Liver (tissue), 9 donors: Measurements from ENCODE around the gene TRIO. TPM values are rescaled to one million over a fixed set of nuclear protein-coding genes. Genes with fewer than 3 reads are reported as not detected.

Experiments used
- DNase-seq: peaks from one replicate; pipeline ENCODE4 v3.0.0-alpha.2; 2017; ENCODE audit warnings: low spot score
- H3K27ac ChIP-seq, 2 donors: one replicate each; pipeline ENCODE4 v1.7.0; 2013; ENCODE audit warnings: inconsistent platforms in 2 of 2, low read length in 2 of 2, control low read depth in 1 of 2, low read depth in 1 of 2, mild to moderate bottlenecking in 1 of 2
- H3K27me3 ChIP-seq, 4 donors: one replicate each; pipeline versions ENCODE4 v1.6.1 to v1.7.0; 2013; ENCODE audit warnings: low read length in 3 of 4, inconsistent platforms in 1 of 4, mild to moderate bottlenecking in 1 of 4, moderate library complexity in 1 of 4; ENCODE audit not compliant: control insufficient read depth in 4 of 4, insufficient read depth in 4 of 4
- H3K36me3 ChIP-seq, 4 donors: one replicate each; pipeline versions ENCODE4 v1.6.1 to v1.7.0; 2013; ENCODE audit warnings: low read length in 3 of 4, mild to moderate bottlenecking in 3 of 4, low read depth in 1 of 4, moderate library complexity in 1 of 4; ENCODE audit not compliant: control insufficient read depth in 4 of 4, insufficient read depth in 3 of 4
- H3K4me1 ChIP-seq, 4 donors: one replicate each; pipeline versions ENCODE4 v1.6.1 to v1.7.0; 2013; ENCODE audit warnings: low read length in 3 of 4, mild to moderate bottlenecking in 3 of 4, moderate library complexity in 1 of 4; ENCODE audit not compliant: control insufficient read depth in 4 of 4, insufficient read depth in 4 of 4
- H3K4me3 ChIP-seq, 3 donors: one replicate each; pipeline versions ENCODE4 v1.6.1 to v1.7.0; 2013; ENCODE audit warnings: low read length in 3 of 3, control low read depth in 1 of 3, low read depth in 1 of 3, mild to moderate bottlenecking in 1 of 3
- H3K9ac ChIP-seq, 2 donors: one replicate each; pipeline ENCODE4 v1.7.0; 2013; ENCODE audit warnings: low read length in 2 of 2, mild to moderate bottlenecking in 2 of 2, moderate library complexity in 2 of 2, control low read depth in 1 of 2, low read depth in 1 of 2
- H3K9me3 ChIP-seq, 4 donors: one replicate each; pipeline versions ENCODE4 v1.6.1 to v1.7.0; 2013; ENCODE audit warnings: low read length in 3 of 4; ENCODE audit not compliant: control insufficient read depth in 4 of 4
- EGR1 ChIP-seq, 2 donors: IDR thresholded peaks; 2 replicates each; pipeline ENCODE4 v1.6.1; 2016 to 2018; ENCODE audit warnings: antibody characterized with exemption in 2 of 2, low read depth in 2 of 2
- FOXA1 ChIP-seq: IDR thresholded peaks from 2 replicates; pipeline ENCODE4 v1.6.1; 2016; ENCODE audit warnings: antibody characterized with exemption
- FOXA2 ChIP-seq: IDR thresholded peaks from 2 replicates; pipeline ENCODE4 v1.6.1; 2016; ENCODE audit warnings: antibody characterized with exemption
- GABPA ChIP-seq, 2 donors: IDR thresholded peaks in 1 of 2; conservative IDR thresholded peaks in 1 of 2; 2 replicates each; pipeline ENCODE4 v1.6.1; 2016; ENCODE audit warnings: antibody characterized with exemption in 2 of 2, mild to moderate bottlenecking in 1 of 2, moderate library complexity in 1 of 2
- HNF4A ChIP-seq, 2 donors: conservative IDR thresholded peaks; 2 replicates each; pipeline ENCODE4 v1.6.1; 2016; ENCODE audit warnings: antibody characterized with exemption in 2 of 2, mild to moderate bottlenecking in 2 of 2
- HNF4G ChIP-seq: IDR thresholded peaks from 2 replicates; pipeline ENCODE4 v1.6.1; 2016; ENCODE audit warnings: antibody characterized with exemption
- JUND ChIP-seq, 2 donors: IDR thresholded peaks; 2 replicates each; pipeline ENCODE4 v1.6.1; 2016; ENCODE audit warnings: antibody characterized with exemption in 2 of 2
- NR2F2 ChIP-seq: IDR thresholded peaks from 2 replicates; pipeline ENCODE4 v1.6.1; 2016; ENCODE audit warnings: antibody characterized with exemption
- RAD21 ChIP-seq, 2 donors: IDR thresholded peaks; 2 replicates each; pipeline ENCODE4 v1.6.1; 2016; ENCODE audit warnings: antibody characterized with exemption in 2 of 2, mild to moderate bottlenecking in 2 of 2
- REST ChIP-seq: IDR thresholded peaks from 2 replicates; pipeline ENCODE4 v1.6.1; 2016; ENCODE audit warnings: antibody characterized with exemption, mild to moderate bottlenecking
- RXRA ChIP-seq, 2 donors: IDR thresholded peaks; 2 replicates each; pipeline ENCODE4 v1.6.1; 2017 to 2018; ENCODE audit warnings: antibody characterized with exemption in 2 of 2, mild to moderate bottlenecking in 1 of 2
- TAF1 ChIP-seq: conservative IDR thresholded peaks from 2 replicates; pipeline ENCODE4 v1.6.1; 2016; ENCODE audit warnings: antibody characterized with exemption, mild to moderate bottlenecking
- ZBTB33 ChIP-seq: IDR thresholded peaks from 2 replicates; pipeline ENCODE4 v1.6.1; 2016; ENCODE audit warnings: antibody characterized with exemption
- WGBS: extraction: QIAGEN DNeasy Blood & Tissue Kit; methylation state at CpG from one replicate; pipeline ENCODE4 v1.1.7; 2013; 5-methylcytosine and 5-hydroxymethylcytosine counted together
- polyA plus RNA-seq, 2 donors: library from polyadenylated mRNA; stranded (reverse) in 1 of 2; unstranded in 1 of 2; fragments of 200-250 nt in 1 of 2; fragments of >200 nt in 1 of 2; fragmentation: Nextera tagmentation in 1 of 2; extraction: Ambion mirVana in 1 of 2; gene quantifications; one replicate each; pipeline versions ENCODE4 v1.2.1 to v1.2.3, GENCODE V29; 2013 to 2015
- total RNA-seq, 2 donors: library from RNA; depleted of rRNA; stranded (reverse); fragments of >200 nt; gene quantifications; one replicate each; pipeline ENCODE4 v1.2.3, GENCODE V29; 2014
- TF ChIP-seq, protein P1 (sequence below): IDR thresholded peaks from 2 replicates; pipeline ENCODE4 v1.6.1; 2016; ENCODE audit warnings: antibody characterized with exemption
- TF ChIP-seq, protein P2 (sequence below): IDR thresholded peaks from 2 replicates; pipeline ENCODE4 v1.6.1; 2016; ENCODE audit warnings: antibody characterized with exemption
- donor health status: healthy.
- donor health status: healthy.
- donor health status: healthy.
- donor health status: healthy.
- donor health status: healthy.

TRIO gene
- total and polyA plus RNA-seq, 4 donors = 8.5 to 86.2 (median 16.0) TPM

- WGBS = 86% methylated on average over 1 of the region's 1 CpG
- TF ChIP-seq ZBTB33 (no peak), RXRA (IDR thresholded peaks at IDR 0.05) (no peak), EGR1 (IDR thresholded peaks at IDR 0.05; ENCODE audit: low read depth in 2 of 2) (no peak), JUND (IDR thresholded peaks at IDR 0.05) (no peak), GABPA (IDR thresholded peaks at IDR 0.05 in 1 of 2, conservative IDR thresholded peaks at IDR 0.05 in 1 of 2) (no peak)
- TF ChIP-seq, protein P1, sequence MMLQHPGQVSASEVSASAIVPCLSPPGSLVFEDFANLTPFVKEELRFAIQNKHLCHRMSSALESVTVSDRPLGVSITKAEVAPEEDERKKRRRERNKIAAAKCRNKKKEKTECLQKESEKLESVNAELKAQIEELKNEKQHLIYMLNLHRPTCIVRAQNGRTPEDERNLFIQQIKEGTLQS = no peak
- Histone ChIP-seq H3K9me3 (no peaks in the 10 kb centered on the region), H3K4me1 (no peaks in the 10 kb centered on the region), H3K4me3 (no peak overlapping the region), H3K9ac (no peak overlapping the region), H3K27ac (no peak overlapping the region), H3K27me3 (no peaks in the 10 kb centered on the region), H3K36me3 (no peaks in the 10 kb centered on the region)
- DNase-seq = no peak
Observed at GRCh38 chr5:14097998-14098471, 45.1 kb upstream of the TRIO start.

DNA sequence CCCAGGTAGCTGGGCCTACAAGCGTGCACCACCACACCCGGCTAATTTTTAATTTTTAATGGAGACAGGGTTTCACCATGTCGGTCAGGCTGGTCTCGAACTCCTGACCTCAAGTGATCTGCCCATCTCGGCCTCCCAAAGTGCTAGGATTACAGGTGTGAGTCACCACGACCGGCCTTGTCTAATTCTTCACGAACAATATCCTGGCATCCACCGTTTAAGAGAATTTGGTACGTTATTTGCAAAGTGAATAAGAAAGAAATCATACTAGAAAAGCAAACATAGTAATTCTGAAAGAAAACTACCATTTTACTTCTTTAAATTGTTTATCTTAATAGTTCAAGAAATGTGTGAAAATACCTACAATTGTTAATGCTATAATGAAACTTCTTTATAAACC, 42.9 kb upstream of the TRIO start:
- TF ChIP-seq FOXA2 (no peak), REST (no peak), RAD21 (IDR thresholded peaks at IDR 0.05) (no peak), HNF4A (conservative IDR thresholded peaks at IDR 0.05) (no peak), HNF4G (no peak), FOXA1 (no peak), NR2F2 (no peak), GABPA (IDR thresholded peaks at IDR 0.05 in 1 of 2, conservative IDR thresholded peaks at IDR 0.05 in 1 of 2) (no peak), TAF1 (no peak), RXRA (IDR thresholded peaks at IDR 0.05) (no peak), ZBTB33 (no peak)
- TF ChIP-seq, protein P1 = no peak
- TF ChIP-seq, protein P2, sequence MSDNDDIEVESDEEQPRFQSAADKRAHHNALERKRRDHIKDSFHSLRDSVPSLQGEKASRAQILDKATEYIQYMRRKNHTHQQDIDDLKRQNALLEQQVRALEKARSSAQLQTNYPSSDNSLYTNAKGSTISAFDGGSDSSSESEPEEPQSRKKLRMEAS = no peak
- DNase-seq = no peak
- H3K4me1 ChIP-seq = no peaks in the 10 kb centered on the region
- no peaks in the 10 kb centered on the region for H3K36me3 ChIP-seq
- H3K4me3 ChIP-seq = no peak overlapping the region
- 96% methylated on average over 10 of the region's 10 CpGs for WGBS
- H3K27me3 ChIP-seq = no peaks in the 10 kb centered on the region
- H3K9me3 ChIP-seq = no peaks in the 10 kb centered on the region
- no peak overlapping the region for H3K9ac ChIP-seq
- no peak overlapping the region for H3K27ac ChIP-seq
